Trophoblast cell (in vitro differentiated cells and primary cell): ENCODE results near the gene TRMT13.

Experiments used
- DNase-seq, 2 donors: peaks; one replicate each; pipeline ENCODE4 v3.0.0-alpha.2; 2016
- H2AFZ ChIP-seq: 2 replicates; pipeline ENCODE4 v1.6.1; 2013; ENCODE audit warnings: low read length, moderate library complexity, mild to moderate bottlenecking; ENCODE audit not compliant: insufficient read depth, poor library complexity
- H2AK5ac ChIP-seq: 2 replicates; pipeline ENCODE4 v1.6.1; 2013; ENCODE audit warnings: mild to moderate bottlenecking, low read length
- H2BK120ac ChIP-seq: 2 replicates; pipeline ENCODE4 v1.6.1; 2013; ENCODE audit warnings: low read length, mild to moderate bottlenecking, moderate library complexity; ENCODE audit not compliant: insufficient read depth, poor library complexity
- H2BK12ac ChIP-seq: 2 replicates; pipeline ENCODE4 v1.6.1; 2013; ENCODE audit warnings: mild to moderate bottlenecking, low read length, moderate library complexity
- H2BK5ac ChIP-seq: 2 replicates; pipeline ENCODE4 v1.6.1; 2013; ENCODE audit warnings: low read length, low read depth, moderate library complexity, mild to moderate bottlenecking; ENCODE audit not compliant: poor library complexity
- H3K14ac ChIP-seq: 2 replicates; pipeline ENCODE4 v1.6.1; 2013; ENCODE audit warnings: mild to moderate bottlenecking, low read length
- H3K18ac ChIP-seq: 2 replicates; pipeline ENCODE4 v1.6.1; 2013; ENCODE audit warnings: mild to moderate bottlenecking, low read length
- H3K23ac ChIP-seq: 2 replicates; pipeline ENCODE4 v1.6.1; 2013; ENCODE audit warnings: low read length
- H3K27ac ChIP-seq: 2 replicates; pipeline ENCODE4 v1.5.1; 2013; ENCODE audit warnings: low read depth, mild to moderate bottlenecking, inconsistent platforms, low read length, moderate library complexity
- H3K27me3 ChIP-seq: 2 replicates; pipeline ENCODE4 v1.6.1; 2013; ENCODE audit warnings: inconsistent platforms, mild to moderate bottlenecking, low read length, moderate library complexity; ENCODE audit not compliant: insufficient read depth
- H3K36me3 ChIP-seq, 2 experiments: 1 replicate in 1 of 2; 2 replicates in 1 of 2; pipeline ENCODE4 v1.6.1; 2013; ENCODE audit warnings: low read length in 2 of 2, mild to moderate bottlenecking in 2 of 2, moderate library complexity in 1 of 2; ENCODE audit not compliant: insufficient read depth in 2 of 2, control insufficient read depth in 1 of 2
- H3K4ac ChIP-seq: 2 replicates; pipeline ENCODE4 v1.6.1; 2013; ENCODE audit warnings: low read depth, mild to moderate bottlenecking, low read length, moderate library complexity
- H3K4me1 ChIP-seq, 2 experiments: 1 replicate in 1 of 2; 2 replicates in 1 of 2; pipeline ENCODE4 v1.6.1; 2013; ENCODE audit warnings: low read length in 2 of 2, mild to moderate bottlenecking in 2 of 2, moderate library complexity in 1 of 2; ENCODE audit not compliant: insufficient read depth in 2 of 2, control insufficient read depth in 1 of 2
- H3K4me2 ChIP-seq: 2 replicates; pipeline ENCODE4 v1.6.1; 2013; ENCODE audit warnings: inconsistent platforms, mild to moderate bottlenecking, low read length, moderate library complexity
- H3K4me3 ChIP-seq: 2 replicates; pipeline ENCODE4 v1.5.1; 2013; ENCODE audit warnings: mild to moderate bottlenecking, low read depth, low read length, inconsistent platforms
- H3K79me1 ChIP-seq: one replicate; pipeline ENCODE4 v1.6.1; 2013; ENCODE audit warnings: low read length
- H3K79me2 ChIP-seq: 2 replicates; pipeline ENCODE4 v1.6.1; 2013; ENCODE audit warnings: low read length, mild to moderate bottlenecking; ENCODE audit not compliant: control insufficient read depth, insufficient read depth, poor library complexity
- H3K9ac ChIP-seq: 2 replicates; pipeline ENCODE4 v1.6.1; 2013; ENCODE audit warnings: mild to moderate bottlenecking, low read length
- H3K9me3 ChIP-seq: 2 replicates; pipeline ENCODE4 v1.6.1; 2013; ENCODE audit warnings: low read depth, mild to moderate bottlenecking, control low read depth, inconsistent platforms, low read length; ENCODE audit not compliant: insufficient read depth
- H4K12ac ChIP-seq: 2 replicates; pipeline ENCODE4 v1.6.1; 2013; ENCODE audit warnings: low read depth, mild to moderate bottlenecking, low read length, moderate library complexity
- H4K8ac ChIP-seq: 2 replicates; pipeline ENCODE4 v1.6.1; 2013; ENCODE audit warnings: low read depth, mild to moderate bottlenecking, low read length, moderate library complexity
- H4K91ac ChIP-seq: one replicate; pipeline ENCODE4 v1.6.1; 2013; ENCODE audit warnings: low read depth, mild to moderate bottlenecking, low read length, moderate library complexity
- WGBS: extraction: QIAGEN DNeasy Blood & Tissue Kit; methylation state at CpG from one replicate; pipeline ENCODE4 v1.1.7; 2013; ENCODE audit warnings: missing lambda C conversion rate; ENCODE audit not compliant: insufficient read length, insufficient coverage; ENCODE audit errors: extremely low coverage; 5-methylcytosine and 5-hydroxymethylcytosine counted together

The TRMT13 gene

DNA sequence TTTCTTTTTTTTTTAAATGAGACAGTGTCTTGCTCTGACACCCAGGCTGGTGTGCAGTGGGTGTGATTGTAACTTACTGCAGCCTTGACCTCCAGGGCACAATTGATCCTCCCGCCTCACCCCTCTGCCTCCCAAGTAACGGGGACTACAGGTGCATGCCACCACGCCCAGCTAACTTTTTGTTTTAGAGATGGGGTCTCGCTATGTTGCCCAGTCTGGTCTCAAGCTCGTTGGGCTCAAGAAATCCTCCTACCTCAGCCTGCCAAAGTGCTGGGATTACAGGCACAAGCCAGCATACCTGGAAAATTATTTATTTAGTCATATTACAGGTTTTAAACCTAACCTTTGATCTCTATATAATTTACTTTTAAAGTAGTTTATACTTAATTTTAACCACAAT, 31.7 kb downstream of the TRMT13 start:
- H2BK12ac ChIP-seq: no peak overlapping the region
- H3K23ac ChIP-seq: no peak overlapping the region
- H3K27ac ChIP-seq: no peak overlapping the region
- no peaks in the 10 kb centered on the region for H3K27me3 ChIP-seq
- H3K14ac ChIP-seq: no peak overlapping the region
- no peaks in the 10 kb centered on the region for H3K9me3 ChIP-seq
- H3K79me2 ChIP-seq: no peaks in the 10 kb centered on the region
- H2BK5ac ChIP-seq: no peak overlapping the region
- no peak overlapping the region for H3K4ac ChIP-seq
- H3K36me3 ChIP-seq: peaks cover 0 to 2% of the 10 kb centered on the region in 2 experiments
- H2AFZ ChIP-seq: no peak overlapping the region
- H3K4me1 ChIP-seq: no peaks in the 10 kb centered on the region
- WGBS: no CpG with 5 or more reads among the region's 5 CpGs
- H3K9ac ChIP-seq: no peak overlapping the region
- no peak overlapping the region for H3K18ac ChIP-seq
- no peak overlapping the region for H2BK120ac ChIP-seq
- H4K12ac ChIP-seq: no peak overlapping the region
- H3K79me1 ChIP-seq: no peaks in the 10 kb centered on the region
- H3K4me3 ChIP-seq: no peak overlapping the region
- H4K91ac ChIP-seq: no peak overlapping the region
- H2AK5ac ChIP-seq: no peak overlapping the region
- no peak overlapping the region for H3K4me2 ChIP-seq
- no peak for DNase-seq
- no peak overlapping the region for H4K8ac ChIP-seq

DNA sequence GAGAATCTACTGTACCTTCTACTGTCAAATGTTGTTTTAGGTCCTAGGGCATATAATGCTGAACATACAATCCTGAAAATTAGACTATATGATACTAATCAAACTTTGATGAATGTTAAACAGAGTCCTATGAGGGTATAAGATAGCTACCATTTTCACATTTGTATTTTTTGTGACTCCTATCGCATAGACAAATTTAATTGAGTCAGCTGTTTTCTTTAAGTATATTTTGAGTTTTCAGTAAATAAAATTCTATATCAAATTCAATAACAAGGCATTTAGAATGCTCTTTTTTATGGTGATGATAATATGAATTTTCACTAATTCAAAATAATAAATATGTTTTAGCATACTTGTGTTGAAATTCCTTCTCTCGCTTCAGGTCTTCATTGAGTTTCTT, 35.1 kb downstream of the TRMT13 start:
- H3K4me1 ChIP-seq: no peaks in the 10 kb centered on the region
- no peaks in the 10 kb centered on the region for H3K27me3 ChIP-seq
- H3K27ac ChIP-seq: no peak overlapping the region
- no peak overlapping the region for H3K23ac ChIP-seq
- no peak overlapping the region for H4K12ac ChIP-seq
- H3K14ac ChIP-seq: no peak overlapping the region
- no peak overlapping the region for H3K4me3 ChIP-seq
- no peak overlapping the region for H2AK5ac ChIP-seq
- no peak overlapping the region for H3K4me2 ChIP-seq
- no CpG with 5 or more reads among the region's 2 CpGs for WGBS
- H2AFZ ChIP-seq: no peak overlapping the region
- peaks cover 0 to 2% of the 10 kb centered on the region in 2 experiments for H3K36me3 ChIP-seq
- H3K79me1 ChIP-seq: no peaks in the 10 kb centered on the region
- H4K91ac ChIP-seq: no peak overlapping the region
- no peak overlapping the region for H2BK5ac ChIP-seq
- no peak for DNase-seq
- no peaks in the 10 kb centered on the region for H3K9me3 ChIP-seq
- H3K18ac ChIP-seq: no peak overlapping the region
- no peak overlapping the region for H4K8ac ChIP-seq
- H3K79me2 ChIP-seq: no peaks in the 10 kb centered on the region
- H2BK120ac ChIP-seq: no peak overlapping the region
- H3K4ac ChIP-seq: no peak overlapping the region
- no peak overlapping the region for H3K9ac ChIP-seq
- no peak overlapping the region for H2BK12ac ChIP-seq

DNA sequence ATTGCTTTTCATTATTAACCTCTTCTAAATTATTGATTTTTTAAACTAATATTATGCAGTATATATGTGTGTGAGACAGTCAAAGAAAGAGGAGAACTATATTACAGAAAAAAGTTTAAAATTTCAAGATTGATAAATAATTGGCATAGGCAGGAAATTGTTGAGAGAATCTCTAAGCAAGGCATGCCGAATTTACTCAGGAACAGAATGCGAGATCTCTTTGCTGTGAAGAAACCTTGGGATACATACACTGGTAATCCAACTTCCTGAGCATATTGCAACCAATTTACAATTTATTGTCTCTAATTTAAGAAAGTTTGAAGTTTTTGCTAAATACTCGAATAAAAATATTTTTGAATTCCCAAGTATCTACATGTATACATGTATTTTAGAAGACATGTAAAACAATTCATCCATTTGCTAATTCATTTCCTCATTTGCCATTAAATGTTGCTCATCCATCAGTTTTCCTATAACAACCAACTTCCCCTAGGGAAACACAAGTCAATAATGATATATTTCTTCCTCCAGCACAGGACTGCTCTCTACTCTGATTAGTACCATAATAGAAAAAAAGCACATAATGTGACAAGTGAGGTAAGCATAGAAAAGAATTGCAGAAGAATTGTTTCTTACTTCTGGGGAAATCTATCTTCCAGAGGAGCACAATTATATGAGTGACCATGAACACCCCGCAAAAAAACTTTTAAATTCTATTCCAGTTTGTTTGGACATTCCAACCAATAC, 44.5 kb downstream of the TRMT13 start:
- no peaks in the 10 kb centered on the region for H3K79me1 ChIP-seq
- no peak overlapping the region for H2BK12ac ChIP-seq
- no peak overlapping the region for H2AK5ac ChIP-seq
- H4K8ac ChIP-seq: no peak overlapping the region
- H3K4me1 ChIP-seq: no peaks in the 10 kb centered on the region
- no peaks in the 10 kb centered on the region for H3K27me3 ChIP-seq
- no peak overlapping the region for H3K23ac ChIP-seq
- DNase-seq: no peak
- no peak overlapping the region for H3K27ac ChIP-seq
- no peak overlapping the region for H4K12ac ChIP-seq
- H2AFZ ChIP-seq: no peak overlapping the region
- no peak overlapping the region for H3K9ac ChIP-seq
- H3K79me2 ChIP-seq: no peaks in the 10 kb centered on the region
- no peak overlapping the region for H3K4me3 ChIP-seq
- WGBS: no CpG with 5 or more reads among the region's 4 CpGs
- H3K14ac ChIP-seq: no peak overlapping the region
- no peak overlapping the region for H4K91ac ChIP-seq
- no peak overlapping the region for H3K4me2 ChIP-seq
- H3K36me3 ChIP-seq: no peaks in the 10 kb centered on the region
- no peak overlapping the region for H2BK5ac ChIP-seq
- no peak overlapping the region for H3K4ac ChIP-seq
- H3K18ac ChIP-seq: no peak overlapping the region
- H2BK120ac ChIP-seq: no peak overlapping the region
- H3K9me3 ChIP-seq: no peaks in the 10 kb centered on the region

DNA sequence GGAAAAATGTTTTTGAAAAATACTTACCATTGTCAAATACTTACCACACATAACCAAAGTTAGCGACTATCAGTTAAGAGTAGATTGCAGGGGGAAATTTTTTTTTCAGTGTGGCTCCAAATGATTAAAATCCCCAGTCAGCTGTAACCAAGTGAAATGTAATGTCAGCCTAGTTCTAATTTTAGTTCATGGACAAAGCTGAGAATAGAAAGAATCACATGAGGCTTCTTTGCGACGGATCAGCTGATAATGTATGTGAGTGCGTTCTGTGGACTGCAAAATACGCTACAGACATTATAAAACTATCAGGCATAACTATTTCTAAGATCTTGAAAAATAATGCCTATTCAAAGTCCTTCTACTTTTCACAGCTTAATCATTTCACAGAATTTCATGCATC, 45.1 kb downstream of the TRMT13 start, which contains the start of gene LRRC39:
TSS of gene LRRC39 (minus strand) at position 166 of the 400 bp plus-strand sequence. CDS start 9,740 bp downstream, outside the sequence.
- no CpG with 5 or more reads among the region's 5 CpGs for WGBS
- Histone ChIP-seq H2AFZ (no peak within 1 kb of the TSS), H3K27ac (no peak within 1 kb of the TSS), H3K18ac (no peak within 1 kb of the TSS), H3K79me2 (no peaks in the 10 kb centered on the region), H3K23ac (no peak within 1 kb of the TSS), H2BK5ac (no peak within 1 kb of the TSS), H3K4me2 (no peak within 1 kb of the TSS), H3K9ac (no peak within 1 kb of the TSS), H4K8ac (no peak within 1 kb of the TSS), H3K4ac (no peak within 1 kb of the TSS), H3K4me3 (no peak within 1 kb of the TSS), H2BK120ac (no peak within 1 kb of the TSS), H3K27me3 (no peaks in the 10 kb centered on the region), H4K12ac (no peak within 1 kb of the TSS), H4K91ac (no peak within 1 kb of the TSS), H3K4me1 (no peaks in the 10 kb centered on the region), H2BK12ac (no peak within 1 kb of the TSS), H3K79me1 (no peaks in the 10 kb centered on the region), H3K9me3 (no peaks in the 10 kb centered on the region), H2AK5ac (no peak within 1 kb of the TSS), H3K36me3 (no peaks in the 10 kb centered on the region), H3K14ac (no peak within 1 kb of the TSS)
- no peak for DNase-seq
